Fibroblast of lung (primary cell): ENCODE results near the gene FSTL1. TPM values are rescaled to one million over a fixed set of nuclear protein-coding genes. Genes with fewer than 3 reads are reported as not detected.

Source experiments
- DNase-seq, 2 donors: peaks; one replicate each; pipeline versions ENCODE4 v3.0.0 to v3.0.0-alpha.2; 2010; ENCODE audit warnings: low read depth in 2 of 2
- H2AFZ ChIP-seq: 2 replicates; pipeline ENCODE4 v1.5.1; 2012; ENCODE audit warnings: low read length, control low read depth, inconsistent platforms
- H3K27ac ChIP-seq: 2 replicates; pipeline ENCODE4 v1.5.1; 2011; ENCODE audit warnings: low read length, control low read depth; ENCODE audit not compliant: insufficient read depth
- H3K27me3 ChIP-seq: 2 replicates; pipeline ENCODE4 v1.5.1; 2011; ENCODE audit warnings: mild to moderate bottlenecking, low read length; ENCODE audit not compliant: control insufficient read depth, insufficient read depth
- H3K36me3 ChIP-seq: 2 replicates; pipeline ENCODE4 v1.5.1; 2011; ENCODE audit warnings: low read length; ENCODE audit not compliant: control insufficient read depth, insufficient read depth
- H3K4me1 ChIP-seq: 2 replicates; pipeline ENCODE4 v1.5.1; 2011; ENCODE audit warnings: low read length; ENCODE audit not compliant: control insufficient read depth, insufficient read depth; ENCODE audit errors: extremely low read depth
- H3K4me2 ChIP-seq: 2 replicates; pipeline ENCODE4 v1.5.1; 2011; ENCODE audit warnings: low read length, control low read depth; ENCODE audit not compliant: insufficient read depth; ENCODE audit errors: extremely low read depth
- H3K4me3 ChIP-seq, 4 experiments: fragments of 200-600 bp in 1 of 4; sonication (generic) in 1 of 4; replicated peaks in 1 of 4; 2 replicates each; pipeline ENCODE4 v1.5.1; 2011 to 2016; ENCODE audit warnings: low read length in 4 of 4, low read depth in 3 of 4, mild to moderate bottlenecking in 3 of 4, control low read depth in 2 of 4, inconsistent platforms in 1 of 4, mixed read lengths in 1 of 4; ENCODE audit not compliant: insufficient read depth in 1 of 4; ENCODE audit errors: control extremely low read depth in 1 of 4
- H3K79me2 ChIP-seq: 2 replicates; pipeline ENCODE4 v1.5.1; 2012; ENCODE audit warnings: mild to moderate bottlenecking, low read length, inconsistent platforms; ENCODE audit not compliant: control insufficient read depth, insufficient read depth
- H3K9ac ChIP-seq: 2 replicates; pipeline ENCODE4 v1.5.1; 2011; ENCODE audit warnings: mild to moderate bottlenecking, low read length, control low read depth; ENCODE audit not compliant: insufficient read depth
- H3K9me3 ChIP-seq: 2 replicates; pipeline ENCODE4 v1.5.1; 2012; ENCODE audit warnings: low read depth, low read length; ENCODE audit not compliant: control insufficient read depth, insufficient read depth
- H4K20me1 ChIP-seq: 2 replicates; pipeline ENCODE4 v1.5.1; 2011; ENCODE audit warnings: low read length; ENCODE audit not compliant: control insufficient read depth, insufficient read depth; ENCODE audit errors: extremely low read depth
- CTCF ChIP-seq, 2 donors: IDR thresholded peaks in 1 of 2; conservative IDR thresholded peaks in 1 of 2; 1 replicate in 1 of 2; 2 replicates in 1 of 2; pipeline ENCODE4 v1.5.1; 2011 to 2012; ENCODE audit warnings: low read length in 2 of 2, control low read depth in 1 of 2, inconsistent platforms in 1 of 2, low read depth in 1 of 2, mild to moderate bottlenecking in 1 of 2
- EZH2 ChIP-seq: IDR thresholded peaks from 2 replicates; pipeline ENCODE4 v1.5.1; 2012; ENCODE audit warnings: low read length, control low read depth, mild to moderate bottlenecking; ENCODE audit errors: missing control alignments
- polyA plus RNA-seq, 2 donors: library from polyadenylated mRNA; depleted of rRNA in 1 of 2; stranded (reverse) in 1 of 2; unstranded in 1 of 2; fragments of >200 nt; gene quantifications; 2 replicates each; pipeline ENCODE4 v1.2.1, GENCODE V29; 2011 to 2012; ENCODE audit warnings: missing spikeins in 1 of 2
- total RNA-seq: library from RNA; depleted of rRNA; stranded (reverse); fragments of >200 nt; gene quantifications from 2 replicates; pipeline ENCODE4 v1.2.1, GENCODE V29; 2014

Gene FSTL1
- total and polyA plus RNA-seq, 2 donors (not counting 1 experiment from before 2014, with no cell fraction given), result 309 to 1,500 TPM

GRCh38 chr3:120436523-120437050 lies 14.2 kb downstream of the FSTL1 start:
- Histone ChIP-seq H3K27ac (no peak overlapping the region), H3K79me2 (peaks cover 97% of the 10 kb centered on the region), H3K4me1 (peaks cover 57% of the 10 kb centered on the region), H3K27me3 (no peaks in the 10 kb centered on the region), H3K9me3 (no peaks in the 10 kb centered on the region), H3K4me2 (no peak overlapping the region), H3K9ac (no peak overlapping the region), H3K4me3 (no peak overlapping the region), H4K20me1 (peaks cover 3% of the 10 kb centered on the region), H2AFZ (no peak overlapping the region), H3K36me3 (peaks cover 20% of the 10 kb centered on the region)
- TF ChIP-seq EZH2, result no peak
- no peak for TF ChIP-seq CTCF (conservative IDR thresholded peaks at IDR 0.05 in 1 of 2, IDR thresholded peaks at IDR 0.05 in 1 of 2; ENCODE audit: low read depth in 1 of 2, low read length in 2 of 2)
- DNase-seq, result no peak

GRCh38 chr3:120435621-120436020 lies 15.2 kb downstream of the FSTL1 start:
- H3K4me1 ChIP-seq, result peaks cover 57% of the 10 kb centered on the region

GRCh38 chr3:120433662-120434331 lies 17.0 kb downstream of the FSTL1 start:
- Histone ChIP-seq H3K9ac (no peak overlapping the region), H3K27me3 (no peaks in the 10 kb centered on the region), H3K79me2 (peaks cover 97% of the 10 kb centered on the region), H3K4me2 (no peak overlapping the region), H3K4me3 (no peak overlapping the region), H3K9me3 (no peaks in the 10 kb centered on the region), H2AFZ (no peak overlapping the region), H4K20me1 (peaks cover 4% of the 10 kb centered on the region), H3K4me1 (peaks cover 55% of the 10 kb centered on the region), H3K27ac (no peak overlapping the region), H3K36me3 (peaks cover 13% of the 10 kb centered on the region)
- no peak for DNase-seq
- TF ChIP-seq CTCF (conservative IDR thresholded peaks at IDR 0.05 in 1 of 2, IDR thresholded peaks at IDR 0.05 in 1 of 2; ENCODE audit: low read depth in 1 of 2, low read length in 2 of 2) (no peak), EZH2 (no peak)

More at GRCh38 chr3:120435621-120436020, 15.2 kb downstream of the FSTL1 start:
- no peaks in the 10 kb centered on the region for H3K9me3 ChIP-seq
- H3K27me3 ChIP-seq, result no peaks in the 10 kb centered on the region
- H3K4me3 ChIP-seq, result no peak overlapping the region
- no peak overlapping the region for H2AFZ ChIP-seq
- no peak for TF ChIP-seq CTCF (conservative IDR thresholded peaks at IDR 0.05 in 1 of 2, IDR thresholded peaks at IDR 0.05 in 1 of 2; ENCODE audit: low read depth in 1 of 2, low read length in 2 of 2)
- no peak for TF ChIP-seq EZH2
- H3K4me2 ChIP-seq, result peak overlapping the region; percentile 39
- peaks cover 97% of the 10 kb centered on the region for H3K79me2 ChIP-seq
- H3K9ac ChIP-seq, result no peak overlapping the region
- H4K20me1 ChIP-seq, result peaks cover 4% of the 10 kb centered on the region
- DNase-seq, result peak in 1 of 2 donors; percentile 77
- peaks cover 19% of the 10 kb centered on the region for H3K36me3 ChIP-seq
- H3K27ac ChIP-seq, result peak overlapping the region; percentile 44
